Measurements from ENCODE around the gene SIAH3. TPM values are rescaled to one million over a fixed set of nuclear protein-coding genes. Genes with fewer than 3 reads are reported as not detected.

SIAH3 gene, protein sequence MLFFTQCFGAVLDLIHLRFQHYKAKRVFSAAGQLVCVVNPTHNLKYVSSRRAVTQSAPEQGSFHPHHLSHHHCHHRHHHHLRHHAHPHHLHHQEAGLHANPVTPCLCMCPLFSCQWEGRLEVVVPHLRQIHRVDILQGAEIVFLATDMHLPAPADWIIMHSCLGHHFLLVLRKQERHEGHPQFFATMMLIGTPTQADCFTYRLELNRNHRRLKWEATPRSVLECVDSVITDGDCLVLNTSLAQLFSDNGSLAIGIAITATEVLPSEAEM
- not detected in 2 replicates for total RNA-seq

DNA sequence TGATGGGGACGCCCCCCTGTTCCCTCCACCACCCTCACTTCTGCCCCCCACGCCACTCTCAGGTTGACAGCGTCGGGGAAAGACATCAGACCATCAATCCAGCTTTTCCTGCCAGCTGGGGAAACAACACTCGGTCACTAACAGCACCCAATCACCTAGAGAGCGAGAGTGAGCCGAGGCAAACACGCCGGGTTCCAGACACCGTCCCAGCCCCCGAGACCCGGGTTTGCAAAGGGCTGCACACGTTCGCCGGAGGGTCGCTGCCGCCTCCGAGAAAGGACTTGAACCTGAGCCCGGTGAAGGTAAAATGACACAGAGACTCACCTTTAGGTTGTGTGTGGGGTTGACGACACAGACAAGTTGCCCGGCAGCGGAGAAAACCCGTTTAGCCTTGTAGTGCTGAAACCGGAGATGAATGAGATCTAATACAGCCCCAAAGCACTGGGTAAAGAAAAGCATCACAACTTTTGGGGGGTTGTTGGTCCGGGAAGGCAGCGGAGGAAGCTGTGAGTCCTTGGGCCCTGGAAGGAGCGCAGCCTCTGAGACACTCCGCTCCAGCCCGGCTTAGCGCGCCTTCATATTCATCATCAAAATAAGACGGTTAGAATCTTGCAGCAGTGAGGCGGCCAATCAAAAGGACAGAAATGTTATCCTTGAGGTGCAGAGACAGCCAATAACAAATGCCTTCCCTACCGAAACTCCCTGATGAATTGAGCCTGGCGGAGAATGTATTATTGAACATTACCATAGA, at the start of gene SIAH3:
Gene SIAH3, minus strand, starts transcription at position 583 of the 751 bp plus-strand sequence. Its CDS starts 124 bp downstream, at position 459.

Small RNA genes within 50 kb of the gene (small RNA-seq; reads per million reads assigned to genes)
- not detected for gene RF00017

Other genes with a start within 250 kb of the SIAH3 start
- gene ERICH6B, start 236.0 kb downstream of the SIAH3 start, total RNA-seq, result not detected in 2 replicates
- not detected in 2 replicates for gene CBY2, start 149.4 kb downstream of the SIAH3 start, total RNA-seq
- 21.4 TPM in 2 replicates for gene ZC3H13, start 201.0 kb upstream of the SIAH3 start, total RNA-seq